NB4 (cell line): Measurements from ENCODE around the gene DNAJC30.

ENCODE experiments used
- DNase-seq: peaks from one replicate; pipeline ENCODE4 v3.0.0; 2010; ENCODE audit warnings: low read depth
- H3K4me3 ChIP-seq: one replicate; pipeline ENCODE4 v1.5.1; 2011; ENCODE audit warnings: mild to moderate bottlenecking, low read depth, low read length, moderate library complexity
- MYC ChIP-seq: IDR thresholded peaks from 2 replicates; pipeline ENCODE4 v1.6.1; 2011; ENCODE audit warnings: low read depth, low read length
- POLR2A ChIP-seq: IDR thresholded peaks from 2 replicates; pipeline ENCODE4 v1.6.1; 2011; ENCODE audit warnings: mild to moderate bottlenecking; ENCODE audit not compliant: insufficient read length; ENCODE audit errors: extremely low read depth
- TF ChIP-seq, protein P1 (sequence below): IDR thresholded peaks from one replicate; pipeline ENCODE4 v1.5.1; 2012; ENCODE audit warnings: low read depth, low read length
- TF ChIP-seq, protein P2 (sequence below): IDR thresholded peaks from 2 replicates; pipeline ENCODE4 v1.6.1; 2011; ENCODE audit warnings: low read depth, low read length

Gene DNAJC30

DNA sequence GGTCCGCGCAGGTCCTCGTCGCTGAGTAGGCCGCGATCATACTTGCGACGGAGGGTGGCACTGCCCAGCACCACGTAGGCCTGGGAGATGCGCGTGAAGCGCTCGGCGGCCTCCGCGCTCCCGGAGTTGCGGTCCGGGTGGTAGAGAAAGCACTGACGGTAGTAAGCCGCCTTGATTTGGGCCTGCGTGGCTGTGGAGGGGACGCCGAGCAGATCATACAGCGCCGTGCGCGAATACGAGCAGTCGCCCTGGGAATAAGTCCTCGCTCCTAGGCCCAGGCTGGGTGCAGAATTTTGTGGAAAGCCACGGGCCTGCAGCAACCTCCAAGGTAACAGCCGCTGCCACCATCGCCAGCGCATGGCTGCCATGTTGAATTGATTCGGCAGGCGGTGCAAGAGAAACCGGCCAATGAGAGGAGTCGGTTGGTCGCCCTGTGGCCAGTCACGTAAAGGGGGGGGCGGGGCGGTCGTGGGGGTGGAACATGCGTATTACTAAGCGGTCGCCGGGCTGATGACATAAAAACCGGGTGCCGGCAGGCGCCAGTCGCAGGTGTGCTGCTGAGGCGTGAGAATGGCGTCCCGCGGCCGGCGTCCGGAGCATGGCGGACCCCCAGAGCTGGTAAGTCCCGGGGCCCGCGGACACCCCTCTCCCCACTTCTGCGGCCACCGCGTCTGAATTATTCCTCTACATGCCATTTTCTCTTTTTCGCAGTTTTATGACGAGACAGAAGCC is at the start of gene DNAJC30, which contains the start of gene BUD23:
Gene DNAJC30 (minus strand): TSS at position 398 of the 732 bp plus-strand sequence. CDS start 30 bp downstream, at position 368.
Gene BUD23 (plus strand): TSS at position 542 of the 732 bp plus-strand sequence. CDS start 29 bp downstream, at position 571.
- TF ChIP-seq POLR2A (peak; percentile 89), MYC (peak; percentile 99)
- TF ChIP-seq, protein P1, sequence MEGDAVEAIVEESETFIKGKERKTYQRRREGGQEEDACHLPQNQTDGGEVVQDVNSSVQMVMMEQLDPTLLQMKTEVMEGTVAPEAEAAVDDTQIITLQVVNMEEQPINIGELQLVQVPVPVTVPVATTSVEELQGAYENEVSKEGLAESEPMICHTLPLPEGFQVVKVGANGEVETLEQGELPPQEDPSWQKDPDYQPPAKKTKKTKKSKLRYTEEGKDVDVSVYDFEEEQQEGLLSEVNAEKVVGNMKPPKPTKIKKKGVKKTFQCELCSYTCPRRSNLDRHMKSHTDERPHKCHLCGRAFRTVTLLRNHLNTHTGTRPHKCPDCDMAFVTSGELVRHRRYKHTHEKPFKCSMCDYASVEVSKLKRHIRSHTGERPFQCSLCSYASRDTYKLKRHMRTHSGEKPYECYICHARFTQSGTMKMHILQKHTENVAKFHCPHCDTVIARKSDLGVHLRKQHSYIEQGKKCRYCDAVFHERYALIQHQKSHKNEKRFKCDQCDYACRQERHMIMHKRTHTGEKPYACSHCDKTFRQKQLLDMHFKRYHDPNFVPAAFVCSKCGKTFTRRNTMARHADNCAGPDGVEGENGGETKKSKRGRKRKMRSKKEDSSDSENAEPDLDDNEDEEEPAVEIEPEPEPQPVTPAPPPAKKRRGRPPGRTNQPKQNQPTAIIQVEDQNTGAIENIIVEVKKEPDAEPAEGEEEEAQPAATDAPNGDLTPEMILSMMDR, result no peak
- TF ChIP-seq, protein P2, sequence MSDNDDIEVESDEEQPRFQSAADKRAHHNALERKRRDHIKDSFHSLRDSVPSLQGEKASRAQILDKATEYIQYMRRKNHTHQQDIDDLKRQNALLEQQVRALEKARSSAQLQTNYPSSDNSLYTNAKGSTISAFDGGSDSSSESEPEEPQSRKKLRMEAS, result peak; percentile 95
- peak within 1 kb of the TSS; percentile 99 for H3K4me3 ChIP-seq
- peak; percentile 99 for DNase-seq

DNA sequence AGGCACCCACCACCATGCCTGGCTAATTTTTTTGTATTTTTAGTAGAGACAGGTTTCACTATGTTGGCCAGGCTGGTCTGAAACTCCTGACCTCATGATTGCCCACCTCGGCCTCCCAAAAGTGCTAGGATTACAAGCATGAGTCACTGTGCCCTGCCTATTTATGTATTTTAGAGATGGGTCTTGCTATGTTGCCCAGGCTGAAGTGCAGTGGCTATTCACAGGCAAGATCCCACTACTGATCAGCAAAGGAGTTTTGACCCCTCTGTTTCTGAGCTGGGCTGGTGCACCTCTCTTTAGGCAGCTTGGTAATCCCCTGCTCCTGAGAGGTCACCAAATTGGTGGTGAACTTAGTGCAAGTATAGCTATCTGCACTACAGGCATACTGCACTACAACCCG is 49.1 kb upstream of the DNAJC30 start:
- H3K4me3 ChIP-seq, result no peak overlapping the region
- TF ChIP-seq MYC (no peak), POLR2A (no peak)
- TF ChIP-seq, protein P2, result no peak
- TF ChIP-seq, protein P1, result no peak
- no peak for DNase-seq

DNA sequence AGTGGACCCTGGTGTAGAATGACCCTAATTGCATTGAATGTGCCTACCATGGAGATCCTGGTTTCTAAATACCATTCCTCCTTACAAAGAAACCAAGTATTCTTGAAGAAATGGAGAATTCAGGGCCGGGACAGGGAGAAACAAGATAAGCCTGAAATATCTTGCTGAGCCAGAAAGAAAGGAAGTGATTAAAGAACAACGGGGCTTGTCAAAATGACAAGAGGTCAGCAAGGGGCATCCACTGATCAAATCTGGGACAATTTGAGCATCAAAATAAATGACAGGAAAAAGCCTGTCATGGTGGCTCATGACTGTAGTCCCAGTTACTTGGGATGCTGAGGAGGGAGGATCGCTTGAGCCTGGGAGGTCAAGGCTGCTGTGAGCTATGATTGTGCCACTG is 47.2 kb upstream of the DNAJC30 start:
- H3K4me3 ChIP-seq, result no peak overlapping the region
- no peak for DNase-seq
- TF ChIP-seq POLR2A (no peak), MYC (no peak)
- TF ChIP-seq, protein P2, result no peak
- TF ChIP-seq, protein P1, result no peak

DNA sequence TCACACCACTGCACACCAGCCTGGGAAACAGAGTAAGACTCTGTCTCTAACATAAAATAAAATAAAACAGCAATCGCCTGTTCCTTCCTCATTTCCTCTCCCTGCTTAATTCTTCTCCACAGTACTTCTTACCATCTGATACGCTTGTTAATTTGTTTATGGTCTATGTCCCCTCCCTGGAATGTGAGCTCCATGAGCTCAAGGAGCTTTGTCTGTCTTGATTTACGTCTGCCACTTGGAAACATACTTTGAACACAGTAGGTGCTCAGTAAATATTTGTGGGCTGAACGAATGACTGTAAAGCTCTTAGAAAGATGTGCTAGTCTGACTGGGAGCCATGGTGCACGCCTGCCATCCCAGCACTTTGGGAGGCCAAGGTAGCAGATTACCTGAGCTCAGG is 45.3 kb upstream of the DNAJC30 start:
- H3K4me3 ChIP-seq, result no peak overlapping the region
- DNase-seq, result no peak
- TF ChIP-seq POLR2A (no peak), MYC (no peak)
- TF ChIP-seq, protein P2, result no peak
- TF ChIP-seq, protein P1, result no peak

DNA sequence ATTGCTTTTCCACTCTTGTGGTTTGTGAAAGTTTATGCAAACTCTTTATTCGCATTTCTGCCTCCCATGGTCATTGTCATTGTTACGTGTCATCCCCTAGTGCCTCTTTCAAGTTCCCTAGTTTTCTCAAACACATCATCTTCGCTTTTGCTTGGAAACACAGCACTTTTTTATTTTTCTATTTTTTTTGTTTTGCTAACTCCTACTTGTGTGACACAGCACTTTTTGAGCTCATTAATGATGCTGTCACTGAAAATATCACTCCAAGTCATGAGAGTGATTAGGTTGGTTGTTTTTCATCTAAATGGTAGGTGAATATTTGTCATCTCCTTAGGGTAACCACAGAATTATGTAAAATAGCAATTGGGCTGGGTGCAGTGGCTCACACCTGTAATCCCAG is 44.7 kb upstream of the DNAJC30 start:
- no peak for DNase-seq
- no peak overlapping the region for H3K4me3 ChIP-seq
- TF ChIP-seq POLR2A (no peak), MYC (no peak)
- TF ChIP-seq, protein P1, result no peak
- TF ChIP-seq, protein P2, result no peak

DNA sequence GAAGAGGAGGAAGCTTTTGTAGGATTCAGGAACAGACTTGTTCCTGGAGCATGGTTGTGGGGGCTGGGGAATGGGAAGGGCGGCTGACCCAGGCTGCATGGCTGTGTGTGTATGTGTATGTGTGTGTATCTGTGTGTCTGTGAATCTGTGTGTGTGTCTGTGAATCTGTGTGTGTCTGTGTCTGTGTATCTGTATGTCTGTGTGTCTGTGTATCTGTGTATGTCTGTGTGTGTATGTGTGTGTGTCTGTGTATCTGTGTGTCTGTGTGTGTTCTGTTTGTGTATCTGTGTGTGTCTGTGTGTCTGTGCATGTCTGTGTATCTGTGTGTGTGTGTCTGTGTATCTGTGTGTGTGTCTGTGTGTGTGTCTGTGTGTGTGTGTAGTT is 42.8 kb upstream of the DNAJC30 start:
- TF ChIP-seq, protein P1, result no peak
- TF ChIP-seq MYC (no peak), POLR2A (no peak)
- TF ChIP-seq, protein P2, result no peak
- no peak overlapping the region for H3K4me3 ChIP-seq
- no peak for DNase-seq
